Dedifferentiated amniotic fluid mesenchymal stem cell (primary cell): ENCODE data around the gene TPO.

ENCODE experiments used
- DNase-seq: peaks from one replicate; pipeline ENCODE4 v3.0.0-alpha.2; 2016; ENCODE audit errors: extremely low spot score

Gene TPO

GRCh38 chr2:1527153-1527992, 114.1 kb downstream of the TPO start:
- DNase-seq = no peak

DNA sequence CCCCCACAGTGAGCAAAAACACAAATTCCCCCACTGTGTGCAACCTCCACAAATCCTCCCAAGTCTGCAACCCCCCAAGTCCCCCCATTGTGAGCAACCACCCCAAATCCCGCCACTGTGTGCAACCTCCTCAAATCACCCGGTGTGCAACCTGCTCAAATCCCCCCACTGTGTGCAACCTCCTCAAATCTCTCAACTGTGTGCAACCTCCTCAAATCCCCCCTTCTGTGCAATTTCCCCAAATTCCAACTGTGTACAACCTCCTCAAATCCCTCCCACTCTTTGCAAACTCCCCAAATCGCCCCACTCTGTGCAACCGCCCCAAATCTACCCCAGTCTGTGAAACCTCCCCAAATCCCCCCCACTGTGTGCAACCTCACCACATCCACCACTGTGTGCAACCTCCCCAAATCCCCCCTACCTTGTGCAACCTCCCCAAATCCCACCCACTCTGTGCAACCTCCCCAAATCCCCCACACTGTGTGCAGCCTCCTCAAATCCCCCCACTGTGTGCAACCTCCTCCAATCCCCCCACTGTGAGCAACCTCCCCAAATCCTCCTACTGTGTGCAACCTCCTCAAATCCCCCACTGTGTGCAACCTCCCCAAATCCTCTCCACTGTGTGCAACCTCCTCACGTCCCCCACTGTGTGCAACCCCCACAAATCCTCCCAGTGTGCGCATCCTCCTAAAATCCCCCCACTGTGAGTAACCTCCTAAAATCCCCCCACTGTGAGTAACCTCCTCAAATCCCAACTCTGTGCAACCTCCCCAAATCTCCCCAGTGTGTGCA, 115.2 kb downstream of the TPO start:
- DNase-seq = no peak

DNA sequence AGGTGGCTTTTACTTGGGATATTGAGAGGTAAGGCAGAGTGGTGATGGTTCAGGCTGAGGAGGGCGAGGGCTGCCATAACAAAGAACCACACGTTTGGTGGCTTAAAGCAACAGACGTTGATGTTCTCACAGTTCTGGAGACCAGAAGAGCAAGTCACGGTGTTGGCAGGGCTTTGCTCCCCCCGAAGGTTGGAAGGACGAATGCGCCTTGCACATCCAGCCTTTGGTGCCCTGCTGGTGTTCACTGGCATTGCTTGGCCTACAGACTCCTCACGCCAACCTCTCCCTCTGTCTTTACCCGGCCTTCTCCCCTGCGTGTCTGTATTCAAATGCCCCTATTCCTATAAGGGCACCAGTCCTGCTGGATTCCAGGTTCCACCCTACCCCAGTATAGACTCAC, 125.4 kb downstream of the TPO start:
- no peak for DNase-seq

DNA sequence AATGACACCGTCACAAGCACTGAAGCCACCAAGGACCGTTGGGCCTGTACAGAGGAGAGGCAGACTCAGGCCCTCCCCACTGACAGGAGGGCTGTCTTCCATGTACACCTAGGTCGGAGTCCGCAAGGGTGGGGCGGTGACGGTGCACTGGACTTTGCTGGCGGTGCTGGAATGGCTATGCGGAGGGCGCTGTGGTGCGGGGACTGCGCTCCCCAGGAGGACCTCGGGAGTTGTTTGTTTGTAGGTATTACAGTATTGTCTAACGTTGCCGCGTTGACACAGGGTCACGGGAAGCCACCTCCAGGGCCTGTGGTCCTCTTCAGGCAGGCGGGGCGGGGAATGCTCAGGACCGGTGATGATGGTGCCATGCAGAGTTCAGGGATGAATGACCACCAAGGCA, 126.2 kb downstream of the TPO start:
- DNase-seq = no peak

- no peak for DNase-seq
Measured at GRCh38 chr2:1539973-1540372, 126.7 kb downstream of the TPO start.

DNA sequence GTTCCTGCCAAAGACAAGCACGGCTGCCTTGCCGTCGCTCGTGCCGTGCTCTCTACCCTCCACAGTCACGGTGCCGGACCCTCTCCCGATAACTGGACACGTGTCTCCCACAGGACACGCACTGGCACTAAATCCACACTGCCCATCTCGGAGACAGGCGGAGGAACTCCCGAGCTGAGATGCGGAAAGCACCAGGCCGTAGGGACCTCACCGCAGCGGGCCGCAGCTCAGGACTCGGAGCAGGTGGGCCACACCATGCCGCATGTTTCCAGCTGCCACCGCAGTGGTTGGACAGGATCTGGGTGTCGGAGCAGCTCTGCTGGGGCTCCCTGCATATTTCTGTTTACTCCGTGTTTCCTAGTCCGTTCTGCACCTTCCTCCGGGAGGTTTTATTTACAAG, 127.2 kb downstream of the TPO start:
- no peak for DNase-seq

DNA sequence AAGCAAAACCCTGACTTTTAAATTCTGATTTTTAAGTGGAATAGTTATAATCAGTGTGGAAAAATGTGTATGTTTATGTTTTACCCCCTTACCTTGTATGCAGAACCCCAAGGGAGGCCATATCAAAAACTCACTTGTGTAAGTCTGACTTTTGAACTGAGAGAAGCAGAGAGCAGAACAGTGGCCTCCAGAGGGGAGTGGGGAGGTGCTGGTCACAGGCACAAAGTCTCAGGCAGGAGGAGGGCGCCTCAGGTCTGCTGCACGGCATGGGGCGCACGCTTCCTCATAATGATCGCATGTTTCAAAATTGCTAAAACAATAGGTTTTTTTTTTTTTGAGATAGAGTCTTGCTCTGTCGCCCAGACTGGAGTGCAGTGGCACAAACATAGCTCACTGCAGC, 127.8 kb downstream of the TPO start:
- DNase-seq = no peak

DNA sequence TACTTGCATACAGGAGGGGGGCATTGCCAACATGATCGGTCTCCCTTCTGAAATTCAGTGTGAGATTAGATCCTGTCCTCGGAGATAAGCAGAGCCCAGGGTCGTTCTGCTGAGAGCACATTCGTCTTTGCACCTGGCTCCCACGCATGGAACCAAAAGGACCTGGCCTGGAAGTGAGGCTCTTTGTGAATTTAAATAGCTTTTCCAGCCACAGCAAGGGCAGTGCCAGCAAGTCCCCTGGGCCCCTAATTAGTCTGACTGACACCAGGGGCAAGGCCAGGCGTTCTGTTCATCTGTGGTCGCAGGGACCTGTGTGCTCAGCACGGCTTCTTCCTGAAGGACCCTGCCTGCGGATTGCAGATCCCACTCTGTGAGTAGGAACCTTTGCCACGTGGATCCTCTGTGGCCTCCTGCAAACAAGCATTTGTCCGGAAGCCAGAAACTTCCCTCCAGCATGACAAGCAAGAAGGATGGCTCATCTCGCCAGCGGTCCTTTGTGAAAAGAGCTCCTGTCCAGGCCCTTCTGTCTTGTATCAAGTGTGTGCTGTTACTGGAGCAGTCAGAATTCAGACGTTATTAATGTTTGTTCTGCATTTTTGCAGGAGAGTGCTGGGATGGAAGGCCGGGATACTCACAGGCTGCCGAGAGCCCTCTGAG, 128.7 kb downstream of the TPO start:
- DNase-seq = no peak

GRCh38 chr2:1542971-1543370, 129.7 kb downstream of the TPO start:
- DNase-seq = no peak

DNA sequence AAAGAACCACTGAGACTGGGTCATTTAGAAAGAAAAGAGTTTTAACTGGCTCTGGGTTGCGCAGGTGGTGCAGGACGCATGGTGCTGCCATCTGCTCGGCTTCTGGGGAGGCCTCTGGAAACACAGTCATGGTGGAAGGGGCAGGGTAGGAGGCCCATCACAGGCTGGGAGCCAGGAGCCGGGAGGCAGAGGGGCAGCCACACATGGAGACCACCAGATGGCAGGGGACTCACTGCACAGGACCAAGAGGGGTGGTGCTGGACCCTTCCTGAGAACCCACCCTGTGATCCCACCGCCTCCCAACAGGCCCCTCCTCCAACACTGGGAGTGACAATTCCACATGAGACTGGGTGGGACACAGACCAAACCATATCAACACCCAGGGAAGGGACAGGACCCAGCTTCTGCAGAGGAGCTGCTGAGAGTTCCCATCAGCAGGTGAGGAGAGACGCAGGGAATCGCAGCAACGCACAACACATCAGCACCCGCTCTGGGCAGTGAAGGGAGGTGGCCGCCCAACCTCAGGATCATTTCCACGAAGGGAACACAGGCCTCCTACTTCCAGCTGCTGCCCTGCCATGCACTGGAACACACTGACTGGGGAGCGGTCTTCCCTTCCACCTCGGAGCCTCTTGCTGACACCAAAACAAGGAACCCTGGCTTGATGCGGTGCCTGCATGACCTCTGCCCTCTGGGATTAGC, 130.7 kb downstream of the TPO start:
- no peak for DNase-seq

DNA sequence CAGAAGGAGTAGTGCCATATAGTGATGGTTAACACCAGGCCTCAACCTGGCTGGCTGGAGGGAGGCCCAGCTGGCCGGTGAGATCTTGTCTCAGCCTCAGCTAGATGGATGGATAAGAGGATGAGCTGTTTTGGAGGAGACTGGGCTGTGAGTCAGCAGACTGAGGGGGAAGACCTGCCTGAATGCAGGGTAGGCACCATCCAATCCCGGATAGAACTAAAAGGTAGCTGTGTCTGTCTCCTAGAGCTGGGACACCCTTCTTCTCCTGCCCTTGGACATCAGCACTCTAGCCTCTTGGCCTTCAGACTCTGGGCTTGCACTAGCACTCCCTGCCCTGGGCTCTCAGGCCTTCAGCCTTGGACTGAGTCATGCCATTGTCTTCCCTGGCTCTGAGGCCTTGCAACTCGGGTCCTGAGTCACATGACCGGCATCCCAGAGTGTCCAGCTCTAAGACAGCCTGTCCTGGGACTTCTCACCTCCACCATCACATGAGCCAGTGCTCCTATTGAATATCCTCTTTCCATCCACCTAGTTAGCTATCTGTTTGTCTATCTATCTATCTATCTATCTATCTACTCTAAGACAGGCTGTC, 131.3 kb downstream of the TPO start:
- no peak for DNase-seq

GRCh38 chr2:1546023-1546591, 132.8 kb downstream of the TPO start:
- DNase-seq = peak; percentile 49

GRCh38 chr2:1546901-1547300, 133.6 kb downstream of the TPO start:
- DNase-seq = no peak

DNA sequence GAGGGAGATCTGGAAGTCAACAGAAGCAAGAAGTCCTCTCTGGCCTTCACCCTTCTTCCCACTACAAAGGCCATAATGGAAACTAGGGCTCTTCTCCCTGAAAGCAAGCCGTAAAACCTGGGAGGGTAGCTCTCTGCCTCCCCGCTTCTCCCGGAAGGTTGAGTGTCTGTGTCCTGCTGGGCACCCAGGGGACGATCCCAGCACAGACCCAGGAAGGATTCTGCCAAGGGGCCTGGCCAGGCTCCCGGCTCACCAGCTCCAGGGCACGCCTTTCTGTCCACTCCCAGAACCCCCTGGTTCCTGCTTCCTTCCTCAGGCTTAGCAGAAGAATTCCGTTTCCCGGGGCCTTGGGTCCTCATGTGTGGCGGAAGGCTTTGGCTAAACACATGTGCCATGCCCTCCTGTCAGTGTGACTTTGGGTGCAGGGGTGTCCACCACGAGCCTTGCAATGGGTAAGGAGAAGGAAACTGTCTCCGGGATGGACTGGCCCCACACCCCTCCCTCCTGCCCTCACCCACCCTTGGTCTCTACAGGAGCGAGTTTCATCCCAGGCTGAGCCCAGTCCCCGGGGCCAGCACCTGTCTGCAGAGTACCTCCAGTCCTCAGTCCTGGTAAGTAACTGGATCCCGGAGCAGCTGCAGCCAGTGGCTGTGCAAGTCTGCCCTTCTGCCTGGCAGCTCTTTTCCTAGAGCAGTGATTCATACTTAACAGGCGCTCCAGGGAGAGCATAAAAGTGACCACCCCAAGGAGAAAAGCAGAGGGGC, 135.8 kb downstream of the TPO start:
- DNase-seq = no peak

DNA sequence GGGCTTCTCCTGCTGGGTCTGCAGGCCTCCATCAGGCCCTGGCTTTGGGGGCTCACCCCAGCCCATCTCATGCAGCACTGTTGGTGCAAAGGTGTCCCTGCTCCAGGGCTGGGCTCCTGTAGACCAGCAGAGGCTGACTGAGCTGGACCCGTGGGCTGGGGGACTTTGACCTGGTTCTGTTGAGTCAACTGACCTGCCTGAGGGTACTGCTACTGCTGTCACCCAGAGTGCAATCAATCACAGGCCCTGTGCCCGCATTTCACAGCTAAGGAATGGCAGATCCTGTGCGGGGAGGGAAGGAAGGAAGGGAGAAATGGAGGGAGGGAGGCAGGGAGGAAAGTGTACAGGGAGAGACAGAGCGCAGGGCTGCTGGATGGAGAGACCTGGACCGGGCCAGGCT, 136.8 kb downstream of the TPO start:
- DNase-seq = no peak

DNA sequence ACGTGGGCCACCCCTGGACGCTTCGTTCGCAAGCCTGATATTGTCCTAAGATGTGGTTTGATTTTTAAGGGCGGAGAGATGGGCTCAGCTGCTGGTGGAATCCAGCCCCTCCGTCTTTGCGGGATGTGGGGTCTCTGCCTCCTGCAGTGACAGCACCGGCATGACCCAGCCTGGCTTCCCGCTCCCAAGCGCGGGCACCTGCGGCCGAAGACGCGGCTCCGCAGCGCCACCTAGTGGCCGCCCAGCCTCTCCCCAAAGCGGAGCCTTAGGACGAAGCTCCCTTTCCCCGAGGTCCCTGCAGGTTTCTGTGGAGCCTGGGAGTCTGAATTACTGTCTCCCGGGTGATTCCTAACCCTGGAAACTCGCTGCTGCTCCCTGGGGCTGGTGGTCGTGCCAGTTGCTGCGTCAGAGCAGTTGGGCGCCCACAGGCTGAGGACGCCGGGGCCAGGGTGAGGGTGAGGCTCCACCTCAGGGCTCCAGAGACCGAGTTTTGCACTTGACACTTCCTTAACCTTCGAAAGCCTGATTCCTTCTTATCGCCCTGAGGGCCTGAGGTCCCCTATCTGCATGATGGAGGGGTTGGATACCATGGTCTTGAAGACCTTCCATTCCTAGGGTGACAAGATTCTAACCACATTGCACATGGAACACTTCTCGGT, 137.5 kb downstream of the TPO start:
- no peak for DNase-seq

GRCh38 chr2:1551905-1552304, 138.6 kb downstream of the TPO start:
- DNase-seq = no peak

- no peak for DNase-seq
Measured at GRCh38 chr2:1552611-1553010, 139.3 kb downstream of the TPO start.

DNA sequence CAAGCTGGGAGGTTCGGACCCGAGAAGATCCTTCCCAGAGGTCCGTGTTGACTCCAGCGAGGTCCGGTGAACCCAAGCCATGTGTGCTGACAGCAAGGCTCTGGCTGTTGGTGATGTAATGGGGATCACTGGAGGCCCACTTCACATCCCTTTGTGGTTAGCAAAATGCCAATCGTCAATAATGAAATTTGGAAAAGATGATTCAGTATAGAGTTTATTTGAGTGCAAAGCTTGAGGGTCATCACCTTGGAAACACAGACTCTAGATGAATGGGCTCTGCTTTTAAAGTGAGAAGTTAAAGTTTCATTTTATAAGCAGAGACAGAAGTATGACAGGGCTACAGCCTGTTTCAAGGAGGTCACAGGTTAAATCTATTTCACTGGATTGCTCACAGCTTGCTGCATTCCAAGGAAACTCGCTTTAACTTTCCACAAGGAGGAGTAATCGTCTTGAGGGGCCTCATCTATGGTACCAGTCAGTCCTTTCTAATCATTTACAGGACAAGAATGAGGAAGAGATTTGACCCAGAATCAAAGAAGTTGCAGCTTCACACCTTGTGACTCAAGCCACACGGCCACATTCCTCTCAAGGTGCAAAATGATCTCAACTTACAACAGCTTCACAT, 140.5 kb downstream of the TPO start:
- peak; percentile 86 for DNase-seq

DNA sequence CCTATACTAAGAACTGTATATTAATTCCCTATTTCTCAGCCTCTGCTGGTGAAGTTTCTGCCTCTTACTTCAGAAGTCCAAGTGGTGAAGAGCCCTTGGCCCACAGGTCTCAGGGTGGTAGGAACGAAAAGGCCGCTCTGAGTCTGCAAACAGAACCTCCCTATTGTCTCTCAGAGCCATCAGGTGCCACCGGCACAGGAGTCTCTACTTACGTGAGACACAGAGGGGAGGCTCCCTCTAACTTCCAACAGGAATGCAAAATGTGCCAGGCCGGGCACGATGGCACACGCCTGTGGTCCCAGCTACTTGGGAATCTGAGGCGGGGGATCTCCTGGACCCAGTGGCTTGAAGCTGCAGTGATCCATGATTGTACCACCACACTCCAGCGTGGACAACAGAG, 143.0 kb downstream of the TPO start:
- DNase-seq = no peak
